Liver (tissue), 9 donors: ENCODE measurements around the gene ZBTB18. TPM values are rescaled to one million over a fixed set of nuclear protein-coding genes. Genes with fewer than 3 reads are reported as not detected.
A peak's percentile ranks its signal among the peaks of the same experiment; 100 is the strongest.

Experiments used
- DNase-seq: peaks from one replicate; pipeline ENCODE4 v3.0.0-alpha.2; 2017; ENCODE audit warnings: low spot score
- H3K27ac ChIP-seq, 2 donors: one replicate each; pipeline ENCODE4 v1.7.0; 2013; ENCODE audit warnings: inconsistent platforms in 2 of 2, low read length in 2 of 2, control low read depth in 1 of 2, low read depth in 1 of 2, mild to moderate bottlenecking in 1 of 2
- H3K27me3 ChIP-seq, 4 donors: one replicate each; pipeline versions ENCODE4 v1.6.1 to v1.7.0; 2013; ENCODE audit warnings: low read length in 3 of 4, inconsistent platforms in 1 of 4, mild to moderate bottlenecking in 1 of 4, moderate library complexity in 1 of 4; ENCODE audit not compliant: control insufficient read depth in 4 of 4, insufficient read depth in 4 of 4
- H3K36me3 ChIP-seq, 4 donors: one replicate each; pipeline versions ENCODE4 v1.6.1 to v1.7.0; 2013; ENCODE audit warnings: low read length in 3 of 4, mild to moderate bottlenecking in 3 of 4, low read depth in 1 of 4, moderate library complexity in 1 of 4; ENCODE audit not compliant: control insufficient read depth in 4 of 4, insufficient read depth in 3 of 4
- H3K4me1 ChIP-seq, 4 donors: one replicate each; pipeline versions ENCODE4 v1.6.1 to v1.7.0; 2013; ENCODE audit warnings: low read length in 3 of 4, mild to moderate bottlenecking in 3 of 4, moderate library complexity in 1 of 4; ENCODE audit not compliant: control insufficient read depth in 4 of 4, insufficient read depth in 4 of 4
- H3K4me3 ChIP-seq, 3 donors: one replicate each; pipeline versions ENCODE4 v1.6.1 to v1.7.0; 2013; ENCODE audit warnings: low read length in 3 of 3, control low read depth in 1 of 3, low read depth in 1 of 3, mild to moderate bottlenecking in 1 of 3
- H3K9ac ChIP-seq, 2 donors: one replicate each; pipeline ENCODE4 v1.7.0; 2013; ENCODE audit warnings: low read length in 2 of 2, mild to moderate bottlenecking in 2 of 2, moderate library complexity in 2 of 2, control low read depth in 1 of 2, low read depth in 1 of 2
- H3K9me3 ChIP-seq, 4 donors: one replicate each; pipeline versions ENCODE4 v1.6.1 to v1.7.0; 2013; ENCODE audit warnings: low read length in 3 of 4; ENCODE audit not compliant: control insufficient read depth in 4 of 4
- ATF3 ChIP-seq: IDR thresholded peaks from 2 replicates; pipeline ENCODE4 v1.6.1; 2016; ENCODE audit warnings: antibody characterized with exemption
- EGR1 ChIP-seq, 2 donors: IDR thresholded peaks; 2 replicates each; pipeline ENCODE4 v1.6.1; 2016 to 2018; ENCODE audit warnings: antibody characterized with exemption in 2 of 2, low read depth in 2 of 2
- FOXA2 ChIP-seq: IDR thresholded peaks from 2 replicates; pipeline ENCODE4 v1.6.1; 2016; ENCODE audit warnings: antibody characterized with exemption
- GABPA ChIP-seq, 2 donors: IDR thresholded peaks in 1 of 2; conservative IDR thresholded peaks in 1 of 2; 2 replicates each; pipeline ENCODE4 v1.6.1; 2016; ENCODE audit warnings: antibody characterized with exemption in 2 of 2, mild to moderate bottlenecking in 1 of 2, moderate library complexity in 1 of 2
- HNF4A ChIP-seq, 2 donors: conservative IDR thresholded peaks; 2 replicates each; pipeline ENCODE4 v1.6.1; 2016; ENCODE audit warnings: antibody characterized with exemption in 2 of 2, mild to moderate bottlenecking in 2 of 2
- HNF4G ChIP-seq: IDR thresholded peaks from 2 replicates; pipeline ENCODE4 v1.6.1; 2016; ENCODE audit warnings: antibody characterized with exemption
- JUND ChIP-seq, 2 donors: IDR thresholded peaks; 2 replicates each; pipeline ENCODE4 v1.6.1; 2016; ENCODE audit warnings: antibody characterized with exemption in 2 of 2
- MAX ChIP-seq: IDR thresholded peaks from 2 replicates; pipeline ENCODE4 v1.6.1; 2016; ENCODE audit warnings: antibody characterized with exemption
- RAD21 ChIP-seq, 2 donors: IDR thresholded peaks; 2 replicates each; pipeline ENCODE4 v1.6.1; 2016; ENCODE audit warnings: antibody characterized with exemption in 2 of 2, mild to moderate bottlenecking in 2 of 2
- RXRA ChIP-seq, 2 donors: IDR thresholded peaks; 2 replicates each; pipeline ENCODE4 v1.6.1; 2017 to 2018; ENCODE audit warnings: antibody characterized with exemption in 2 of 2, mild to moderate bottlenecking in 1 of 2
- SP1 ChIP-seq: IDR thresholded peaks from 2 replicates; pipeline ENCODE4 v1.6.1; 2018; ENCODE audit warnings: antibody characterized with exemption, mild to moderate bottlenecking
- TAF1 ChIP-seq: conservative IDR thresholded peaks from 2 replicates; pipeline ENCODE4 v1.6.1; 2016; ENCODE audit warnings: antibody characterized with exemption, mild to moderate bottlenecking
- YY1 ChIP-seq: IDR thresholded peaks from 2 replicates; pipeline ENCODE4 v1.6.1; 2016; ENCODE audit warnings: antibody characterized with exemption, mild to moderate bottlenecking
- WGBS: extraction: QIAGEN DNeasy Blood & Tissue Kit; methylation state at CpG from one replicate; pipeline ENCODE4 v1.1.7; 2013; 5-methylcytosine and 5-hydroxymethylcytosine counted together
- polyA plus RNA-seq, 2 donors: library from polyadenylated mRNA; stranded (reverse) in 1 of 2; unstranded in 1 of 2; fragments of 200-250 nt in 1 of 2; fragments of >200 nt in 1 of 2; fragmentation: Nextera tagmentation in 1 of 2; extraction: Ambion mirVana in 1 of 2; gene quantifications; one replicate each; pipeline versions ENCODE4 v1.2.1 to v1.2.3, GENCODE V29; 2013 to 2015
- total RNA-seq, 2 donors: library from RNA; depleted of rRNA; stranded (reverse); fragments of >200 nt; gene quantifications; one replicate each; pipeline ENCODE4 v1.2.3, GENCODE V29; 2014
- TF ChIP-seq, protein P1 (sequence below): IDR thresholded peaks from 2 replicates; pipeline ENCODE4 v1.6.1; 2016; ENCODE audit warnings: antibody characterized with exemption, mild to moderate bottlenecking
- TF ChIP-seq, protein P2 (sequence below): fragments of 150-350 bp; IDR thresholded peaks from 2 replicates; pipeline ENCODE4 v1.5.1; 2017; ENCODE audit warnings: improper control_type of control experiment, low read depth, low read length; ENCODE audit not compliant: missing input control
- donor health status: healthy.
- donor health status: healthy.
- donor health status: healthy.
- donor health status: healthy.
- donor health status: healthy.

ZBTB18 gene
- total and polyA plus RNA-seq, 4 donors = 1.2 to 18.3 (median 5.7) TPM

DNA sequence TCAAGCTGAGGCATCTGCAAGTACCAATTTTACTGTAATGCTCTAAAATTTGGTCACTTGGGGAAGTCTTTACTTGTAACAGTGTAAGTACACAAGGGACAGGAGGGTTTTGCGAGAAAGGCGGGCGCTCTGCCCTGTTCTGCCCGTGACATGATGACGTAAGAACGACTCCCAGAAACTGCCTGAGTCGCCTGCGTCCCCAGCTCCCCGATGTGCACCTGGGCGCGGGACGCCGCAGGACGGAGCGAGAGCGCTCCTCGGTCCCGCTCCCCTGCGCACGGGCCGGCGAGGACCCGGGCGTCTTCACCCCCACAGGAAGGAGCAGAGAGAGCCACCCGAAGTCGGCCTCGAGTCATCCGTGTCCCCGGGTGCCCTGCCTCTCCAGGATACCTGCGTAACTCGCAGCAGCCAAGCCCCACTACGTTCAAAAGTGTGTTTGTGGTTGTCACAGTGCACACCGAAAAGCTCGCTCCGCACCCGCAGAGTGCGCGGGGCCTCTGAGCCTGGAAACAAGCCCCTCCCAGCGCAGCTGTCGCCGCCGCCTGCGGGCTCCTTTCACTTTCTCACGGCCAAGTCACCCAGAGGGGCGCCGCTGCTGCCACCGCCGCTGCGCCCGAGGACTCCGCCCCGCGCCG is 3.3 kb upstream of the ZBTB18 start:
- TF ChIP-seq RXRA (IDR thresholded peaks at IDR 0.05) (peak; percentile 23 to 41), GABPA (IDR thresholded peaks at IDR 0.05 in 1 of 2, conservative IDR thresholded peaks at IDR 0.05 in 1 of 2) (no peak), JUND (IDR thresholded peaks at IDR 0.05) (peak; percentile 28 to 35), FOXA2 (no peak), RAD21 (IDR thresholded peaks at IDR 0.05) (peak in 1 of 2 donors; percentile 37), TAF1 (peak; percentile 92)
- TF ChIP-seq, protein P1, sequence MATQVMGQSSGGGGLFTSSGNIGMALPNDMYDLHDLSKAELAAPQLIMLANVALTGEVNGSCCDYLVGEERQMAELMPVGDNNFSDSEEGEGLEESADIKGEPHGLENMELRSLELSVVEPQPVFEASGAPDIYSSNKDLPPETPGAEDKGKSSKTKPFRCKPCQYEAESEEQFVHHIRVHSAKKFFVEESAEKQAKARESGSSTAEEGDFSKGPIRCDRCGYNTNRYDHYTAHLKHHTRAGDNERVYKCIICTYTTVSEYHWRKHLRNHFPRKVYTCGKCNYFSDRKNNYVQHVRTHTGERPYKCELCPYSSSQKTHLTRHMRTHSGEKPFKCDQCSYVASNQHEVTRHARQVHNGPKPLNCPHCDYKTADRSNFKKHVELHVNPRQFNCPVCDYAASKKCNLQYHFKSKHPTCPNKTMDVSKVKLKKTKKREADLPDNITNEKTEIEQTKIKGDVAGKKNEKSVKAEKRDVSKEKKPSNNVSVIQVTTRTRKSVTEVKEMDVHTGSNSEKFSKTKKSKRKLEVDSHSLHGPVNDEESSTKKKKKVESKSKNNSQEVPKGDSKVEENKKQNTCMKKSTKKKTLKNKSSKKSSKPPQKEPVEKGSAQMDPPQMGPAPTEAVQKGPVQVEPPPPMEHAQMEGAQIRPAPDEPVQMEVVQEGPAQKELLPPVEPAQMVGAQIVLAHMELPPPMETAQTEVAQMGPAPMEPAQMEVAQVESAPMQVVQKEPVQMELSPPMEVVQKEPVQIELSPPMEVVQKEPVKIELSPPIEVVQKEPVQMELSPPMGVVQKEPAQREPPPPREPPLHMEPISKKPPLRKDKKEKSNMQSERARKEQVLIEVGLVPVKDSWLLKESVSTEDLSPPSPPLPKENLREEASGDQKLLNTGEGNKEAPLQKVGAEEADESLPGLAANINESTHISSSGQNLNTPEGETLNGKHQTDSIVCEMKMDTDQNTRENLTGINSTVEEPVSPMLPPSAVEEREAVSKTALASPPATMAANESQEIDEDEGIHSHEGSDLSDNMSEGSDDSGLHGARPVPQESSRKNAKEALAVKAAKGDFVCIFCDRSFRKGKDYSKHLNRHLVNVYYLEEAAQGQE = peak; percentile 88
- Histone ChIP-seq H3K9ac (peak overlapping the region; percentile 100), H3K4me1 (peaks cover 1 to 24% (median 15%) of the 10 kb centered on the region in 4 donors), H3K36me3 (no peaks in the 10 kb centered on the region), H3K4me3 (peak overlapping the region; percentile 70 to 100 (median 80)), H3K27ac (peak overlapping the region; percentile 99 to 100), H3K27me3 (no peaks in the 10 kb centered on the region), H3K9me3 (no peaks in the 10 kb centered on the region)
- DNase-seq = no peak
- under 1% methylated on average over 54 of the region's 54 CpGs for WGBS

GRCh38 chr1:244048256-244049161 is 2.6 kb upstream of the ZBTB18 start:
- Histone ChIP-seq H3K36me3 (peaks cover 0 to under 1% (median 0%) of the 10 kb centered on the region in 4 donors), H3K4me3 (peak overlapping the region in 1 of 3 donors; percentile 99), H3K27ac (peak overlapping the region; percentile 99 to 100), H3K27me3 (no peaks in the 10 kb centered on the region), H3K9me3 (no peaks in the 10 kb centered on the region), H3K4me1 (peaks cover 1 to 24% (median 15%) of the 10 kb centered on the region in 4 donors), H3K9ac (no peak overlapping the region)
- no peak for TF ChIP-seq ATF3
- no peak for TF ChIP-seq MAX
- no peak for TF ChIP-seq HNF4G
- TF ChIP-seq YY1 = peak; percentile 32
- TF ChIP-seq FOXA2 = no peak
- TF ChIP-seq EGR1 (IDR thresholded peaks at IDR 0.05; ENCODE audit: low read depth in 2 of 2) = peak in 1 of 2 donors; percentile 29
- TF ChIP-seq GABPA (IDR thresholded peaks at IDR 0.05 in 1 of 2, conservative IDR thresholded peaks at IDR 0.05 in 1 of 2) = no peak
- peak in 1 of 2 donors; percentile 15 for TF ChIP-seq HNF4A (conservative IDR thresholded peaks at IDR 0.05)
- peak; percentile 84 for TF ChIP-seq SP1
- TF ChIP-seq, protein P2, sequence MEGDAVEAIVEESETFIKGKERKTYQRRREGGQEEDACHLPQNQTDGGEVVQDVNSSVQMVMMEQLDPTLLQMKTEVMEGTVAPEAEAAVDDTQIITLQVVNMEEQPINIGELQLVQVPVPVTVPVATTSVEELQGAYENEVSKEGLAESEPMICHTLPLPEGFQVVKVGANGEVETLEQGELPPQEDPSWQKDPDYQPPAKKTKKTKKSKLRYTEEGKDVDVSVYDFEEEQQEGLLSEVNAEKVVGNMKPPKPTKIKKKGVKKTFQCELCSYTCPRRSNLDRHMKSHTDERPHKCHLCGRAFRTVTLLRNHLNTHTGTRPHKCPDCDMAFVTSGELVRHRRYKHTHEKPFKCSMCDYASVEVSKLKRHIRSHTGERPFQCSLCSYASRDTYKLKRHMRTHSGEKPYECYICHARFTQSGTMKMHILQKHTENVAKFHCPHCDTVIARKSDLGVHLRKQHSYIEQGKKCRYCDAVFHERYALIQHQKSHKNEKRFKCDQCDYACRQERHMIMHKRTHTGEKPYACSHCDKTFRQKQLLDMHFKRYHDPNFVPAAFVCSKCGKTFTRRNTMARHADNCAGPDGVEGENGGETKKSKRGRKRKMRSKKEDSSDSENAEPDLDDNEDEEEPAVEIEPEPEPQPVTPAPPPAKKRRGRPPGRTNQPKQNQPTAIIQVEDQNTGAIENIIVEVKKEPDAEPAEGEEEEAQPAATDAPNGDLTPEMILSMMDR = no peak
- DNase-seq = peak; percentile 96
- under 1% methylated on average over 96 of the region's 109 CpGs for whole genome bisulfite sequencing
